AG09309 (cell line): ENCODE results near the gene PPM1L.

ENCODE experiments used
- DNase-seq: peaks from one replicate; pipeline ENCODE4 v3.0.0-alpha.2; 2010; ENCODE audit warnings: low read depth
- H3K4me3 ChIP-seq: 2 replicates; pipeline ENCODE4 v1.5.1; 2011; ENCODE audit warnings: mild to moderate bottlenecking, low read depth, low read length, moderate library complexity; ENCODE audit not compliant: control insufficient read depth
- CTCF ChIP-seq: IDR thresholded peaks from 2 replicates; pipeline ENCODE4 v1.5.1; 2011; ENCODE audit warnings: mild to moderate bottlenecking, low read depth, low read length, inconsistent platforms; ENCODE audit not compliant: insufficient read depth, control insufficient read depth; ENCODE audit errors: missing control alignments

PPM1L gene

GRCh38 chr3:161103776-161104385, 347.9 kb downstream of the PPM1L start:
- no peak for TF ChIP-seq CTCF
- H3K4me3 ChIP-seq = peak overlapping the region; percentile 77
- no peak for DNase-seq

- peak; percentile 14 for DNase-seq
- peak within 1 kb of the TSS; percentile 77 for H3K4me3 ChIP-seq
Measured at GRCh38 chr3:161104561-161105551, 348.8 kb downstream of the PPM1L start, which contains the start of gene B3GALNT1. B3GALNT1 (minus strand) TSS chr3:161105349; CDS start chr3:161086754, 18,595 bp downstream.

GRCh38 chr3:161107311-161107710, 351.3 kb downstream of the PPM1L start:
- DNase-seq = no peak
- no peak overlapping the region for H3K4me3 ChIP-seq
- TF ChIP-seq CTCF = no peak

More at GRCh38 chr3:161104561-161105551, 348.8 kb downstream of the PPM1L start, which contains the start of gene B3GALNT1:
- TF ChIP-seq CTCF = no peak

- no peak overlapping the region for H3K4me3 ChIP-seq
- no peak for DNase-seq
- TF ChIP-seq CTCF = no peak
Measured at GRCh38 chr3:161108840-161109239, 352.8 kb downstream of the PPM1L start.

- no peak for DNase-seq
- no peak for TF ChIP-seq CTCF
- no peak overlapping the region for H3K4me3 ChIP-seq
Measured at GRCh38 chr3:161117646-161118045, 361.6 kb downstream of the PPM1L start.

- no peak overlapping the region for H3K4me3 ChIP-seq
- no peak for DNase-seq
Measured at GRCh38 chr3:161126495-161126894, 370.5 kb downstream of the PPM1L start.

More at GRCh38 chr3:161126495-161126894, 370.5 kb downstream of the PPM1L start:
- TF ChIP-seq CTCF = no peak
